Stimulated activated naive B cell treated with anti-CD40 and anti-IgM and Interleukin-4, amounts not matched to agents 10 μg/mL and 1 μg/mL and 100 μg/mL, for 72 hours (primary cell): ENCODE measurements around the gene FBXO47.
"Not testable (repeated sequence)": the region's sequence is repeated elsewhere in the genome, so short reads cannot be mapped to it uniquely, and the experiment has no call there.

Experiments
- ATAC-seq, 2 donors: fragments of 150-1000 bp; cut with Tn5 transposase; replicated peaks; 2 replicates each; pipeline ENCODE4 v1.10.0; 2021; ENCODE audit warnings: moderate library complexity in 1 of 2
- DNase-seq: peaks from one replicate; pipeline ENCODE4 v3.0.0; 2021
- H3K27ac Mint-ChIP-seq: one replicate; pipeline ENCODE4 v1.8.0; 2022; ENCODE audit warnings: mild to moderate bottlenecking, mixed read lengths
- H3K27me3 Mint-ChIP-seq, 2 donors: one replicate each; pipeline ENCODE4 v1.8.0; 2022; ENCODE audit warnings: mixed read lengths in 2 of 2
- H3K36me3 Mint-ChIP-seq, 2 donors: one replicate each; pipeline ENCODE4 v1.8.0; 2022; ENCODE audit warnings: mixed read lengths in 2 of 2, mild to moderate bottlenecking in 1 of 2
- H3K4me1 Mint-ChIP-seq, 2 donors: one replicate each; pipeline ENCODE4 v1.8.0; 2022; ENCODE audit warnings: mixed read lengths in 2 of 2, mild to moderate bottlenecking in 1 of 2
- H3K4me3 Mint-ChIP-seq, 2 donors: one replicate each; pipeline ENCODE4 v1.8.0; 2022; ENCODE audit warnings: mild to moderate bottlenecking in 2 of 2, mixed read lengths in 2 of 2, moderate library complexity in 1 of 2
- H3K9me3 Mint-ChIP-seq, 2 donors: one replicate each; pipeline ENCODE4 v1.8.0; 2022; ENCODE audit warnings: mixed read lengths in 2 of 2, mild to moderate bottlenecking in 1 of 2

The FBXO47 gene

DNA sequence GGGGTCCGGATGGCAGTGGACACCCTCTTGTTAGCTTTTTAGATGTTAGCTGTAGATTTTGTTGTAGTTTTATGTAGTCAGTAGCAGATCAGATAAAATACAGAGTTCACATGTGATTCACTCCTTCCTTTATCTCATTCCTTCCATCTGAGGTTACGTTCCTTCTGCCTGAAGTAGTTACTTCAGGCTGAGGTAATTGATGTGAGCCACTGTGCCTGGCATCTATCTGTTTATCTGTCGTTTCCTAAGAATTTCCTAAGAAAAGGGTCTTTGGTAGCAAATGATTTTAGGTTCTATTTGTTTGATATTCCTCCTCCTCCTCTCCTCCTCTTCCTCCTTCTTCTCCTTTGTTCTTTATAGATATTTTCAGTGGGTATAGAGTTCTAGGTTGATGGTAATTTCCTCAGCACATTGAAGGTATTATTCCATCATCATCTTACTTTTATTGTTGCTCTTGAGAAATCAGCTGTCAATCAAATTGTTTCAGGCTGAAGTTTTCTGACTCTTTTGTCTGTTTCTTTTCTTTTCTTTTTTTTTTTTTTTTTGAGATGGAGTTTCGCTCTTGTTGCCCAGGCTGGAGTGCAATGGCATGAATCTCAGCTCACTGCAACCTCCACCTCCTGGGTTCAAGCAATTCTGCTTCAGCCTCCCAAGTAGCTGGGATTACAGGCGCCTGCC is 29.6 kb upstream of the FBXO47 start:
- H3K27me3 Mint-ChIP-seq = peaks cover 5 to 21% of the 10 kb centered on the region in 2 donors
- peaks cover 12 to 17% of the 10 kb centered on the region in 2 donors for H3K9me3 Mint-ChIP-seq
- DNase-seq (no peak), ATAC-seq (no peak)
- peaks cover 5 to 15% of the 10 kb centered on the region in 2 donors for H3K36me3 Mint-ChIP-seq
- no peaks in the 10 kb centered on the region for H3K4me1 Mint-ChIP-seq
- no peak overlapping the region for H3K4me3 Mint-ChIP-seq
- no peak overlapping the region for H3K27ac Mint-ChIP-seq

DNA sequence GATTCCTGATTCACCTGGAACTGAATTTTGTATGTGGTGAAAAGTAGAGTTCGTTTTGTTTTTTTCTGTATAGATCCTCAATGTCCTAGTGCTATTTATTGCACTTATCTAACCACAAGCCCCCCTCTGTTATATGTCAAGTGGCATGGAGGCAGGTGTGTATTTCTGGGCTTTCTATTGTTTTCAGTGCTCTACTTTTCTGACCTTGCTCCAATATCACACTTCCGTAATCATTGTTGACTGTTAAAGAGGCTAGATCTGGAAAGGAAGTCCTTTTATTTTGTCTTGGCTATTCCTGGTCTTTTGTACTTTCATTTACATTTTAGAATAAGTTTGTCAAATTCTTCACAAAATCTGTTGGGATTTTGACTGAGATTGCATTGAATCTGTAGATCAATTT is 26.8 kb upstream of the FBXO47 start:
- DNase-seq (no peak), ATAC-seq (no peak)
- Mint-ChIP-seq H3K9me3 (peaks cover 12 to 17% of the 10 kb centered on the region in 2 donors), H3K4me3 (no peak overlapping the region), H3K27me3 (peaks cover 4 to 17% of the 10 kb centered on the region in 2 donors), H3K27ac (no peak overlapping the region), H3K4me1 (no peaks in the 10 kb centered on the region), H3K36me3 (peaks cover 5 to 15% of the 10 kb centered on the region in 2 donors)

DNA sequence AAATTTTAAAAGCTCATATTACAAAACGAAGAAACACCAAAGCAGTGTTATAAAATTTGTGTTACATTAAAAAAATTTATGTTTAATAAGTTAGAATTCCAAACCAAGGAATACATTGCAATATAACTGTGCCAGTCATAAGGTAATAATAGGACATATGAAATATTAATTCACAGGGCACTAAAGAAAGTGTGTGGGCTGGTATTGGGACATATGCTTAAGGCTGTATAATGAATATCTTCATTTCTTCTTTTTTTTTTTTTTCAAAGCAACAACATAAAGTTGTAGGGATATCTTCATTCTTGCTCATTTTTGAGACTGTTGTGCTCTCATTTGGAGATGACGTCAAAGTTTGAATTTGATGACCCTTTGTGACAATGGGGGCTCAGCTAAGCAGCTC is 17.5 kb upstream of the FBXO47 start:
- Mint-ChIP-seq H3K36me3 (no peaks in the 10 kb centered on the region), H3K4me3 (no peak overlapping the region), H3K27ac (no peak overlapping the region)

DNA sequence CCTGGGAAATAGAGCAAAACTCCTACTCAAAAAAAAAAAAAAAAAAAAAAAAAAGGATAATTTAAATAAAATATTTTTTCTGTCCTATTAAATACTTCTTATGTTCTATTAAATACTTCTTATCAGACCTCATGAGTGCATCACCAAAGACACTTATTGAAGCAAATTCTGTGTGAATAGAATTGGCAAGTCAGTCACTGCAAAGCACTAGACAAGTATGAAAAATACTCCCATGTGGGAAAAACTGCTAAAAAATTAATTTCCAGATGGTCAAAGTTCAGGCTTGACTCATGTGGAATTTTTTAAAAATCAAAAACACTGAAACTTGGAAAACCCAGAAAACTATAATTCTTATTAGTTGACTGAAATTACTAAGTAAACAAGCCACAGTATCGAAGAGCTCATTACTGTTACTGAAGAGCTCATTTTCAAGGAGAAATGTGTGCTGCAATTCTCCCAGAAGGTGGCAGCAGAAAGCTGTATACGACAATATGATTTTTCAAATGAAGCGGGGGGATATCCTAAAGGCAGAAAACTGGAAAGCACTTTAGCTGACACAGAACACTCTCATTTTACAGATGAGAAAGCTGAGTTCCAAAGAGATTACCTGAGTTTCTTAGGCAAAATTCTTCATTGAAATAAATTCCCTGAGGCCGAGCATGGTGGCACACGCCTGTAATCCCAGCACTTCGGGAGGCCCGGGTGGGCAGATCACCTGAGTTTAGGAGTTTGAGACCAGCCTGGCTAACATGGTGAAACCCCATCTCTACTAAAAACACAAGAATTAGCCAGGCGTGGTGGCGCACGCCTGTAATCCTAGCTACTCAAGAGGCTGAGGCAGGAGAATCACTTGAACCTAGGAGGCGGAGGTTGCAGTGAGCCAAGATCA is 15.9 kb upstream of the FBXO47 start:
- Mint-ChIP-seq H3K27ac (no peak overlapping the region), H3K4me3 (no peak overlapping the region), H3K4me1 (no peaks in the 10 kb centered on the region), H3K27me3 (peaks cover 8 to 15% of the 10 kb centered on the region in 2 donors), H3K9me3 (no peaks in the 10 kb centered on the region), H3K36me3 (no peaks in the 10 kb centered on the region)
- peak; percentile 21 for DNase-seq
- peak; percentile 71 to 74 for ATAC-seq

More for the DNA sequence above, 17.5 kb upstream of the FBXO47 start:
- DNase-seq = no peak
- ATAC-seq = no peak
- H3K4me1 Mint-ChIP-seq = no peaks in the 10 kb centered on the region
- no peaks in the 10 kb centered on the region for H3K9me3 Mint-ChIP-seq
- peaks cover 11 to 15% of the 10 kb centered on the region in 2 donors for H3K27me3 Mint-ChIP-seq

DNA sequence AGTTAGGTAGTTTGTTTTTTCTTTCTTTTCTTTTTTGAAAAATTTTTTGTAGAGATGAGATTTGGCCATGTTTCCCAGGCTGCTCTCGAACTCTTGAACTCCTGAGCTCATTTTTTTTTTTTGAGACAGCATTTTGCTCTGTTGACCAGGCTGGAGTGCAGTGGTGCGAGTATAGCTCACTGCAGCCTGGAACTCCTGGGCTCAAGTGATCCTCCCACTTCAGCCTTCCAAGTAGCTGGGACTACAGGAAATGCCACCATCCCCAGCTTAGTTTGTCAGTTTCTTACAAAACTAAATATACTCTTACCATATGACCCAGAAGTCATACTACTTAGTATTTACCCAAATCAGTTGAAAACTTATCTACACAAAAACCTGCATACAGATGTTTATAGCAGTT is 14.4 kb upstream of the FBXO47 start:
- no peak overlapping the region for H3K27ac Mint-ChIP-seq

DNA sequence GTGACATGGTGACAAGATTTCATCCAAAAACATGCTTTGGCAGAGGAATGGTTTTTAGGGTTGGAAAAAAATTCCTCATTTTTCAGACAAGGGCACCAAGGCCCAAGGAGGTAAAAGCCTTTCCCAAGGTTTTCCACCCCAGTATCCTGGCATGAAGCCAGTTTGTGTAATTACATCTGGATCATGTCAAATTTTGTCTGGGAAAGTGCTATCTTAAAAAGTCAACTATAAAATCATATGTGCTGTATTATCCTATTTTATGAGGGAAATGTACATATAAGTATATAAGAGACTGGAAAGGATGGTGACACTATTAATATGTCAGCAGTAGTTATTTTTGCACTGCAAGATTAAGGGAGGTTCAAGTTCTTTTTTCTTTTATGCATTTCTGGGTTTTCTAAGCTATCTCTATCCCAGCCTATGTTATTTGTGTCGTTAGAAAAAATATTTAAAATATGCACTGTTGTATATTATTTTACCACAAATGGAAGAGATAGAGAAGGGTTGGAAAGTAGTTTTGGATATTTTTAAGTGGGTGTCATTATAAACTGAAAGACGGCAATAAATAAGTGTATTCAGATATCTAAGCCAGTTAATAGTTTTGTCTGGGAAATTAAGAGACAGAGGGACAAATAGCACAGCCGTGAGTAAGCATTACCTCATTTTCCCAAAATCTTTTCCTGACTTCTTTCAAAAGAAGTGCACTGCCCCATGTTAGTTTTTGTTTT is 13.5 kb upstream of the FBXO47 start:
- Mint-ChIP-seq H3K9me3 (no peaks in the 10 kb centered on the region), H3K27me3 (peaks cover 4 to 17% of the 10 kb centered on the region in 2 donors), H3K27ac (no peak overlapping the region), H3K4me1 (peaks cover 0 to 1% of the 10 kb centered on the region in 2 donors), H3K36me3 (no peaks in the 10 kb centered on the region), H3K4me3 (no peak overlapping the region)
- ATAC-seq (no peak), DNase-seq (no peak)

More for the DNA sequence above, 14.4 kb upstream of the FBXO47 start:
- Mint-ChIP-seq H3K36me3 (no peaks in the 10 kb centered on the region), H3K4me1 (no peaks in the 10 kb centered on the region), H3K9me3 (no peaks in the 10 kb centered on the region), H3K4me3 (no peak overlapping the region), H3K27me3 (peaks cover 4 to 15% of the 10 kb centered on the region in 2 donors)
- DNase-seq (no peak), ATAC-seq (no peak)

DNA sequence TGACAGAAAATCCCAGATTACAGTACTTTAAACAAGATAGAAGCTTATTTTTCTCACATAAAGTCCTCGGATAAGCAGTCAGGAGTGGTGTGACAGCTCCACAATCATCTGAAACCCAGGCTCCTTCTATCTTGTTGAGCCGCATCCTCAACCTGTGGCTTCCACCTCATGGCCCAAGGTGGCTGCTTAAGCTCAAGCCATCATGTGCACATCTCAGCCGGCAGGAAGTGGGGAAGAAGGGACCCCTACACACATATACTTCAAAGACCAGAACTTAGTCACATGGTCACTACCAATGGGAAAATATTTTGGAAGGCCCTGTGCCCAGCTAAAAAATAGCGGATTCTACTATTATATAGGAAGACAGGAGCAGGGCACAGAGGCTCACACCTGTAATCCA is 11.0 kb upstream of the FBXO47 start:
- peaks cover 0 to 2% of the 10 kb centered on the region in 2 donors for H3K4me1 Mint-ChIP-seq
- H3K4me3 Mint-ChIP-seq = no peak overlapping the region

DNA sequence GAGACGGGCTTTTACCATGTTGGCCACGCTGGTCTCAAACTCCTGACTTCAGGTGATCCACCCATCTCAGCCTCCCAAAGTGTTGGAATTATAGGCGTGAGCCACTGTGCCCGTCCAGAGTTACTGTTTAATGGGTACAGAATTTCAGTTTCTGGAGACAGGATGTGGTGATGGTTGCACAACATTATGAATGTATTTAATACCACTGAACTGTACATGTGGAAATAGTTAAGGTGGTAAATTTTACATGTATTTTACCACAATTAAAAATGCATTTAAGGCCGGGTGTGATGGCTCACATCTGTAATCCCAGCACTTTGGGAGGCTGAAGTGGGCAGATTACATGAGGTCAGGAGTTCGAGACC is 9.0 kb upstream of the FBXO47 start:
- DNase-seq, H3K4me1 Mint-ChIP-seq, H3K4me3 Mint-ChIP-seq, H3K27ac Mint-ChIP-seq, ATAC-seq, H3K36me3 Mint-ChIP-seq, H3K9me3 Mint-ChIP-seq: not testable (repeated sequence)
- peaks cover 8 to 15% of the 10 kb centered on the region in 2 donors for H3K27me3 Mint-ChIP-seq

More for the DNA sequence above, 11.0 kb upstream of the FBXO47 start:
- Mint-ChIP-seq H3K36me3 (no peaks in the 10 kb centered on the region), H3K27me3 (peaks cover 4 to 20% of the 10 kb centered on the region in 2 donors), H3K9me3 (no peaks in the 10 kb centered on the region), H3K27ac (no peak overlapping the region)
- ATAC-seq (no peak), DNase-seq (no peak)

DNA sequence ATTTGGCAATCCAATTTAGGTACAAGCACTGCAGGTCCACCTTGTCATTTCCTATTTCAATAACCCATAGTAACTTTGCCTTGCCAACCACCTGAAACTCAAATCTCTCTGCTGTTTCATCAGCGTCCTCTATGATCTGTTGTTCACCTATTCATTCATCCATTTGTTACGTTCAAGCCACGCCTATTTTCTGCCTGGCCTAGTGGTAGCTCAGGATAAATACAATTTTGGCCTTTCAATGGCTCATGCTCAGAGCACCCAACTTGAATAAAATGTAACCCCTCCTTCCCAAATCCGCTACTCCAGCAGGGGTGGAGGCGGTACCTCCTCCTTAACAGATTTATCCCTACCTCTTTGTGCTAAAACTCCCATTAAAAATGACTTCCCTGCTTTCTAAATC is 3.6 kb upstream of the FBXO47 start:
- H3K27me3 Mint-ChIP-seq = peaks cover 8 to 10% of the 10 kb centered on the region in 2 donors
- DNase-seq (no peak), ATAC-seq (no peak)

DNA sequence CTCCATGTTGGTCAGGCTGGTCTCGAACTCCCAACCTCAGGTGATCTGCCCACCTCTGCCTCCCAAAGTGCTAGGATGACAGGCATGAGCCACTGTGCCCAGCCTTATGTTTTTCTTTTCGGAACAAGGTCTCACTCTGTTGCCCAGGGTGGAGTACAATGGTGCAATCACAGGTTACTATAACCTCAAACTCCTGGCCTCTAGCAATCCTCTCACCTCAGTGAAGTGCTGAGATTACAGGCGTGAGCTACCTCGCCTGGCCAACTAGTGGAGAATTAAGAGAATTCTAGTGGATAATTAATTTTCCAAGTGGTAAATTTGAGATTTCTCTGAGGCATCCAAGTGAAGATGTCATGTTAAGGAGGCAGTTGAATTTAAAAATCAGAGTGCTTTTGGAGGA is 2.9 kb upstream of the FBXO47 start:
- DNase-seq (no peak), ATAC-seq (no peak)
- Mint-ChIP-seq H3K27ac (no peak overlapping the region), H3K9me3 (no peaks in the 10 kb centered on the region), H3K4me1 (peaks cover 3 to 9% of the 10 kb centered on the region in 2 donors), H3K36me3 (no peaks in the 10 kb centered on the region), H3K4me3 (no peak overlapping the region), H3K27me3 (peaks cover 6 to 8% of the 10 kb centered on the region in 2 donors)

More for the DNA sequence above, 3.6 kb upstream of the FBXO47 start:
- Mint-ChIP-seq H3K9me3 (no peaks in the 10 kb centered on the region), H3K36me3 (no peaks in the 10 kb centered on the region), H3K27ac (no peak overlapping the region), H3K4me1 (peaks cover 5 to 9% of the 10 kb centered on the region in 2 donors), H3K4me3 (no peak overlapping the region)

DNA sequence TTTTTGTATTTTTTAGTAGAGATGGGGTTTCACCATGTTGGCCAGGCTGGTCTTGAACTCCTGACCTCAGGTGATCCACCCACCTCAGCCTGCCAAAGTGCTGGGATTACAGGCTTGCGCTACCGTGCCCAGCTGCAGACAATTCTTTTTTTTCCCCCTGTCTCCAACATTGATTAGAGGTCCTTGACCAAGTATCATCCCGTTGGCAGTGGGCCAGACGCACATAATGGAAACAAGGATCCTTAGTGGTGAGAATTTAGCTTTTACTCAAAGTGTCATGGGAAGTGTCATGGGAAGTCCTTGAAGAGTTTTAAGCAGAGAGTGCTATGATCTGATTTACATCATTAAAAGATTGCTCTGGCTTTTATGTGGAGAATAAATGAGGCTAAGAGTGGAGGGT is 2.1 kb upstream of the FBXO47 start:
- no peak for DNase-seq

DNA sequence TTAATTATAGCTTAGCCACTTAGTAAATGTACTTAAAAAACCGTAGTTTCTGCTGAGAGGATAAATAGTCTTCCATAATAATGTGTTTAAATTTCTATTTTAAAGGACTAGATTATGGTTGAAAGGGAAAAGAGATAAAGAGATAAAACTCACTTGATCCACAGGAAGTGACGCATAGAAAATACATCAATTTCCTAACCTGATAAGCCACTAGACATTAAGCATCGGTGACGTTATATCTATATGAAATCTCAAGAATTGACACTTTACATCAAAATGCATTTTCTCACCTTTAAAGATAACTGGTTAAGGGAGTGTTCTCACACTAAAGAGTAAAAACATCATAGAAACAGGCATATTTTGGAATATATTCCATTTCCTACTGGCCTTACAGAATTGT is 5.8 kb downstream of the FBXO47 start:
- DNase-seq (no peak), ATAC-seq (no peak)
- H3K36me3 Mint-ChIP-seq = no peaks in the 10 kb centered on the region
- no peak overlapping the region for H3K4me3 Mint-ChIP-seq
- no peaks in the 10 kb centered on the region for H3K4me1 Mint-ChIP-seq
- H3K27ac Mint-ChIP-seq = no peak overlapping the region
- H3K9me3 Mint-ChIP-seq = no peaks in the 10 kb centered on the region
- no peaks in the 10 kb centered on the region for H3K27me3 Mint-ChIP-seq

More for the DNA sequence above, 2.1 kb upstream of the FBXO47 start:
- no peaks in the 10 kb centered on the region for H3K36me3 Mint-ChIP-seq
- H3K27ac Mint-ChIP-seq = no peak overlapping the region
- peaks cover 3 to 9% of the 10 kb centered on the region in 2 donors for H3K4me1 Mint-ChIP-seq
- H3K27me3 Mint-ChIP-seq = peaks cover 6 to 8% of the 10 kb centered on the region in 2 donors
- no peaks in the 10 kb centered on the region for H3K9me3 Mint-ChIP-seq
- H3K4me3 Mint-ChIP-seq = no peak overlapping the region
- ATAC-seq = no peak

DNA sequence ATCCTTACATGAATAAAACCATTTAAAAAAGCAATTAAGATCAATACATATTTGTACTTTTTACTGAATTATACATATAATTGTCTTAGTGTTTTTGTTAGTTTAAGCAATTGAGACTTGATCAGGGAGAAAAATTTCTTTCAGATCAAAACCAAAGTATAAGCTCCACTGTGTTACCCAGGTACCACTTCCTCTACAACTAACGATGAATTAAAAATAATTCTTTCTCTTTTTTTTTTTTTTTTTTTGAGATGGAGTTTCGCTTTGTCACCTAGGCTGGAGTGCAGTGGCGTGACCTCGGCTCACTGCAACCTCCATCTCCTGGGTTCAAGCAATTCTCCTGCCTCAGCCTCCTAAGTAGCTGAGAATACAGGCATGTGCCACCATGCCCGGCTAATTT is 6.8 kb downstream of the FBXO47 start:
- DNase-seq (no peak), ATAC-seq (no peak)
- H3K9me3 Mint-ChIP-seq = no peaks in the 10 kb centered on the region
- H3K36me3 Mint-ChIP-seq = no peaks in the 10 kb centered on the region
- H3K4me3 Mint-ChIP-seq = no peak overlapping the region
- no peaks in the 10 kb centered on the region for H3K4me1 Mint-ChIP-seq
- H3K27me3 Mint-ChIP-seq = no peaks in the 10 kb centered on the region
- no peak overlapping the region for H3K27ac Mint-ChIP-seq

DNA sequence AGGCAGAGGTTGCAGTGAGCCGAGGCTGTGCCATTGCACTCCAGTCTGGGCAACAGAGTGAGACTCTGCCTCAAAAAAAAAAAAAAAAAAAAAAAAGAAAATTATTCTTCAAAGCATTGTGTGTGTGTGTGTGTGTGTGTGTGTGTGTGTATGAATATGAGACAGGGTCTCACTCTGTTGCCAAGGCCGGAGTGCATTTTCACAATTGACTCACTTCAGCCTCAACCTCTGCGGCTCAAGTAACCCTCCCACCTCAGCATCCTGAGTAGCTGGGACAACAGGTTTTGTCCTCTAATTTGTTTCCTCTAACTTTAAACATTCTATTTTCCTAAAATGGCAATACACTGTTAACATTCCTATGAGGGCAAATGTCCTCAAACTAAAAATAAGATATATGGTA is 7.7 kb downstream of the FBXO47 start:
- Mint-ChIP-seq H3K27me3 (no peaks in the 10 kb centered on the region), H3K4me1 (no peaks in the 10 kb centered on the region), H3K4me3 (no peak overlapping the region), H3K36me3 (no peaks in the 10 kb centered on the region), H3K27ac (no peak overlapping the region), H3K9me3 (no peaks in the 10 kb centered on the region)
- ATAC-seq = no peak
- DNase-seq = no peak
